Neural cell (in vitro differentiated cells): ENCODE data around the gene FAM171A1.

ENCODE experiments used
- CTCF ChIP-seq: fragments of 450-650 bp; IDR thresholded peaks from 2 replicates; pipeline ENCODE4 v1.5.1; 2014; ENCODE audit warnings: antibody characterized with exemption, mild to moderate bottlenecking, moderate library complexity; ENCODE audit not compliant: poor library complexity, severe bottlenecking
- EP300 ChIP-seq: fragments of 450-650 bp; conservative IDR thresholded peaks from 2 replicates; pipeline ENCODE4 v1.6.1; 2014; ENCODE audit warnings: antibody characterized with exemption, mild to moderate bottlenecking, moderate library complexity; ENCODE audit not compliant: poor library complexity, severe bottlenecking
- EZH2 ChIP-seq: fragments of 200-600, 300-800 bp; shearing (Covaris generic), sonication (generic); IDR thresholded peaks from 2 replicates; pipeline ENCODE4 v1.6.1; 2014; ENCODE audit warnings: antibody characterized with exemption, low read length, borderline replicate concordance, mild to moderate bottlenecking; ENCODE audit not compliant: insufficient read depth, poor library complexity, severe bottlenecking
- MXI1 ChIP-seq: fragments of 450-650 bp; conservative IDR thresholded peaks from 2 replicates; pipeline ENCODE4 v1.6.1; 2014; ENCODE audit warnings: antibody characterized with exemption, mild to moderate bottlenecking; ENCODE audit not compliant: poor library complexity, severe bottlenecking
- POLR2AphosphoS5 ChIP-seq: IDR thresholded peaks from 2 replicates; pipeline ENCODE4 v1.6.1; 2012
- RAD21 ChIP-seq: fragments of 450-650 bp; conservative IDR thresholded peaks from 2 replicates; pipeline ENCODE4 v1.6.1; 2014; ENCODE audit warnings: antibody characterized with exemption, mild to moderate bottlenecking, moderate library complexity
- REST ChIP-seq: IDR thresholded peaks from 2 replicates; pipeline ENCODE4 v1.6.1; 2012; ENCODE audit warnings: borderline replicate concordance
- SMC3 ChIP-seq: fragments of 450-650 bp; conservative IDR thresholded peaks from 2 replicates; pipeline ENCODE4 v1.6.1; 2014; ENCODE audit warnings: antibody characterized with exemption, mild to moderate bottlenecking, moderate library complexity; ENCODE audit not compliant: poor library complexity
- TAF1 ChIP-seq: IDR thresholded peaks from 2 replicates; pipeline ENCODE4 v1.6.1; 2012; ENCODE audit warnings: low read depth

GRCh38 chr10:15370856-15371701 is at the start of gene FAM171A1:
- TF ChIP-seq MXI1, result peak; percentile 8
- TF ChIP-seq SMC3, result no peak
- TF ChIP-seq RAD21, result no peak
- no peak for TF ChIP-seq CTCF
- no peak for TF ChIP-seq EZH2
- no peak for TF ChIP-seq REST
- peak; percentile 43 for TF ChIP-seq POLR2AphosphoS5
- peak; percentile 12 for TF ChIP-seq TAF1
- TF ChIP-seq EP300, result no peak
